GM23338 (cell line): Measurements from ENCODE around the gene ATP6V1F. TPM values are rescaled to one million over a fixed set of nuclear protein-coding genes. Genes with fewer than 3 reads are reported as not detected.

Source experiments
- ATAC-seq: fragments of 200-7000 bp; cut with Tn5 transposase; 3 replicates; pipeline ENCODE4 v1.9.1; 2020
- DNase-seq: peaks from one replicate; pipeline ENCODE4 v3.0.0-alpha.2; 2015; ENCODE audit warnings: low spot score
- H2AFZ ChIP-seq: fragments of 200-600 bp; sonication (generic); 2 replicates; pipeline ENCODE4 v1.8.0; 2016; ENCODE audit warnings: antibody characterized with exemption, mild to moderate bottlenecking, moderate library complexity
- H3F3A ChIP-seq: fragments of 200-600 bp; sonication (generic); replicated peaks from 2 replicates; pipeline ENCODE4 v1.8.0; 2017; ENCODE audit warnings: antibody characterized with exemption, mixed run types, low read depth
- H3K27ac ChIP-seq: fragments of 200-600 bp; sonication (generic); 2 replicates; pipeline ENCODE4 v1.6.1; 2016; ENCODE audit warnings: low read depth
- H3K27me3 ChIP-seq: fragments of 200-600 bp; sonication (generic); 2 replicates; pipeline ENCODE4 v1.8.0; 2016; ENCODE audit warnings: mild to moderate bottlenecking, mixed run types, moderate library complexity; ENCODE audit not compliant: insufficient read depth
- H3K36me3 ChIP-seq: fragments of 200-600 bp; sonication (generic); 2 replicates; pipeline ENCODE4 v1.8.0; 2016; ENCODE audit warnings: mild to moderate bottlenecking; ENCODE audit not compliant: insufficient read depth
- H3K4me1 ChIP-seq: fragments of 200-600 bp; sonication (generic); 2 replicates; pipeline ENCODE4 v1.8.0; 2016; ENCODE audit warnings: mild to moderate bottlenecking, moderate library complexity; ENCODE audit not compliant: insufficient read depth
- H3K4me2 ChIP-seq: fragments of 200-600 bp; sonication (generic); 2 replicates; pipeline ENCODE4 v1.7.1; 2017; ENCODE audit warnings: mixed run types
- H3K4me3 ChIP-seq: fragments of 200-600 bp; sonication (generic); 2 replicates; pipeline ENCODE4 v1.6.1; 2016; ENCODE audit warnings: mixed run types
- H3K79me2 ChIP-seq: fragments of 200-600 bp; sonication (generic); replicated peaks from 2 replicates; pipeline ENCODE4 v1.8.0; 2017; ENCODE audit warnings: mild to moderate bottlenecking; ENCODE audit not compliant: insufficient read depth
- H3K9me2 ChIP-seq: fragments of 200-600 bp; sonication (generic); 2 replicates; pipeline ENCODE4 v1.8.0; 2017; ENCODE audit not compliant: insufficient read depth
- H4K20me1 ChIP-seq: fragments of 200-600 bp; sonication (generic); replicated peaks from 2 replicates; pipeline ENCODE4 v1.8.0; 2017; ENCODE audit warnings: mild to moderate bottlenecking; ENCODE audit not compliant: insufficient read depth
- H3K27ac Mint-ChIP-seq: 2 replicates; pipeline ENCODE4 v1.8.0; 2020; ENCODE audit warnings: inconsistent platforms, mild to moderate bottlenecking, moderate library complexity, mixed read lengths
- H3K27me3 Mint-ChIP-seq: 3 replicates; pipeline ENCODE4 v1.8.0; 2022; ENCODE audit warnings: low read depth, mild to moderate bottlenecking, moderate library complexity, mixed read lengths, inconsistent platforms; ENCODE audit not compliant: insufficient read depth, poor library complexity
- H3K36me3 Mint-ChIP-seq: 3 replicates; pipeline ENCODE4 v1.8.0; 2021; ENCODE audit warnings: low read depth, mild to moderate bottlenecking, inconsistent platforms, moderate library complexity, mixed read lengths
- H3K4me1 Mint-ChIP-seq: 3 replicates; pipeline ENCODE4 v1.8.0; 2020; ENCODE audit warnings: mild to moderate bottlenecking, inconsistent platforms, mixed read lengths
- H3K4me3 Mint-ChIP-seq: 3 replicates; pipeline ENCODE4 v1.8.0; 2021; ENCODE audit warnings: moderate library complexity, mild to moderate bottlenecking, inconsistent platforms, mixed read lengths
- H3K9me3 Mint-ChIP-seq: 3 replicates; pipeline ENCODE4 v1.8.0; 2020; ENCODE audit warnings: moderate library complexity, mild to moderate bottlenecking, inconsistent platforms, mixed read lengths
- CREB1 ChIP-seq: fragments of 250-450 bp; sonication (Bioruptor Pico); IDR thresholded peaks from 2 replicates; pipeline ENCODE4 v1.5.0; 2020; ENCODE audit warnings: low read depth, mild to moderate bottlenecking, moderate library complexity
- CTCF ChIP-seq, 2 experiments: fragments of 200-600 bp in 1 of 2; sonication (generic) in 1 of 2; conservative IDR thresholded peaks; 2 replicates each; pipeline versions ENCODE4 v1.5.1 to v1.6.1; 2016 to 2017; ENCODE audit warnings: antibody characterized with exemption in 2 of 2, low read depth in 2 of 2, mild to moderate bottlenecking in 2 of 2, moderate library complexity in 1 of 2
- ETS1 ChIP-seq: IDR thresholded peaks from 2 replicates; pipeline ENCODE4 v1.6.1; 2016; ENCODE audit warnings: antibody characterized with exemption
- EZH2phosphoT487 ChIP-seq: fragments of 200-600 bp; sonication (generic); IDR thresholded peaks from one replicate; pipeline ENCODE4 v1.8.1; 2018; ENCODE audit warnings: antibody characterized with exemption; ENCODE audit not compliant: unreplicated experiment
- JUNB ChIP-seq: IDR thresholded peaks from one replicate; pipeline ENCODE4 v1.6.1; 2016; ENCODE audit warnings: antibody characterized with exemption; ENCODE audit not compliant: unreplicated experiment
- NANOG ChIP-seq: IDR thresholded peaks from 2 replicates; pipeline ENCODE4 v1.6.1; 2016; ENCODE audit warnings: antibody characterized with exemption, borderline replicate concordance
- REST ChIP-seq: IDR thresholded peaks from one replicate; pipeline ENCODE4 v1.6.1; 2018; ENCODE audit warnings: antibody characterized with exemption; ENCODE audit not compliant: unreplicated experiment
- STAT1 ChIP-seq: IDR thresholded peaks from one replicate; pipeline ENCODE4 v1.6.1; 2016; ENCODE audit warnings: antibody characterized with exemption; ENCODE audit not compliant: unreplicated experiment
- ZNF114 ChIP-seq: fragments of 250-450 bp; sonication (Bioruptor Pico); IDR thresholded peaks from 2 replicates; pipeline ENCODE4 v1.5.0; 2020; ENCODE audit warnings: mild to moderate bottlenecking, moderate library complexity
- ZNF462 ChIP-seq: fragments of 250-450 bp; sonication (Bioruptor Pico); IDR thresholded peaks from 2 replicates; pipeline ENCODE4 v1.5.0; 2020; ENCODE audit warnings: mild to moderate bottlenecking, moderate library complexity
- polyA plus RNA-seq: library from polyadenylated mRNA; unstranded; fragments of >200 nt; fragmentation: Nextera tagmentation; extraction: Ambion mirVana; gene quantifications from 2 replicates; pipeline ENCODE4 v1.2.1, GENCODE V29; 2016
- total RNA-seq: library from RNA; depleted of rRNA; stranded (reverse); fragments of >200 nt; shearing (Covaris generic); gene quantifications from 2 replicates; pipeline ENCODE4 v1.2.3, GENCODE V29; 2014

ATP6V1F gene
- total and polyA plus RNA-seq, 2 experiments from 2014 or later = 66.5 to 271 TPM

GRCh38 chr7:128894101-128894440 is 31.4 kb downstream of the ATP6V1F start:
- Histone ChIP-seq H2AFZ (no peak overlapping the region), H3K27ac (no peak overlapping the region), H3K4me3 (no peak overlapping the region), H3F3A (no peaks in the 10 kb centered on the region), H3K79me2 (no peaks in the 10 kb centered on the region), H3K4me1 (peaks cover 6% of the 10 kb centered on the region; the same call in 1 of the 2 replicates), H3K4me2 (no peak overlapping the region), H3K36me3 (0 out of 2 replicates have a peak, but pooled peaks cover 7% of the 10 kb centered on the region), H4K20me1 (no peaks in the 10 kb centered on the region), H3K9me2 (no peaks in the 10 kb centered on the region), H3K27me3 (peaks cover 10% of the 10 kb centered on the region; the same call in 1 of the 2 replicates)
- no peaks in the 10 kb centered on the region; the same call in 2 of the 3 replicates for H3K4me1 Mint-ChIP-seq
- ATAC-seq (no peak), DNase-seq (no peak)
- H3K27me3 Mint-ChIP-seq = peaks cover 9% of the 10 kb centered on the region
- TF ChIP-seq REST = no peak
- no peak for TF ChIP-seq CREB1 (CRISPR knock-in tag)
- TF ChIP-seq STAT1 = no peak
- TF ChIP-seq EZH2phosphoT487 = no peak
- no peak for TF ChIP-seq ZNF114 (CRISPR knock-in tag)
- TF ChIP-seq ZNF462 (CRISPR knock-in tag) = no peak
- no peak for TF ChIP-seq ETS1
- no peak for TF ChIP-seq JUNB
- no peak for TF ChIP-seq NANOG
- TF ChIP-seq CTCF (conservative IDR thresholded peaks at IDR 0.05; ENCODE audit: low read depth in 2 of 2) = no peak
- no peak overlapping the region for H3K4me3 Mint-ChIP-seq
- peaks cover 5% of the 10 kb centered on the region; the same call in 2 of the 3 replicates for H3K9me3 Mint-ChIP-seq
- peaks cover 4% of the 10 kb centered on the region for H3K36me3 Mint-ChIP-seq
- H3K27ac Mint-ChIP-seq = no peak overlapping the region
